ENCODE results near the gene ABITRAM. TPM values are rescaled to one million over a fixed set of nuclear protein-coding genes. Genes with fewer than 3 reads are reported as not detected.
"Not testable (repeated sequence)": the region's sequence is repeated elsewhere in the genome, so short reads cannot be mapped to it uniquely, and the experiment has no call there.

ABITRAM gene
- total RNA-seq, 4 donors from 2014 or later: 5.6 to 14.4 (median 9.4) TPM

- Histone ChIP-seq H3K27me3 (no peaks in the 10 kb centered on the region), H3K4me1 (no peaks in the 10 kb centered on the region), H3K27ac (no peak overlapping the region), H3K9me3 (no peaks in the 10 kb centered on the region), H3K36me3 (peaks cover 0 to 57% (median 22%) of the 10 kb centered on the region in 4 donors), H3K4me3 (no peak overlapping the region)
- 97% methylated on average over 2 of the region's 2 CpGs; no CpG with 5 or more reads in 1 of the 2 donors for WGBS, 2 donors (ENCODE audit: low coverage in 1 of 2)
- intact Hi-C loops (cut with DNase I; ENCODE audit: low total_unique reads): no loop called here
- DNase-seq: no peak
- in situ Hi-C loops (cut with MboI; ENCODE audit: low pct_ligation_motif_present in 1 of 4, low pct_unique_long_range_greater_than_20kb in 1 of 4, low sequenced_read_pairs in 3 of 4): no loop called here
- no peak for TF ChIP-seq CTCF (IDR thresholded peaks at IDR 0.05)
- no peak for TF ChIP-seq POLR2A (IDR thresholded peaks at IDR 0.05)
- no peak for TF ChIP-seq POLR2AphosphoS5 (IDR thresholded peaks at IDR 0.05)
- no peak for TF ChIP-seq EP300 (IDR thresholded peaks at IDR 0.05; ENCODE audit: low read depth)
These were observed 23.3 kb upstream of the ABITRAM start for GRCh38 chr9:108910914-108911313.

- intact Hi-C loops (cut with DNase I; ENCODE audit: low total_unique reads) (no loop called here), in situ Hi-C loops (cut with MboI; ENCODE audit: low pct_ligation_motif_present in 1 of 4, low pct_unique_long_range_greater_than_20kb in 1 of 4, low sequenced_read_pairs in 3 of 4) (no loop called here)
- Histone ChIP-seq H3K36me3 (peaks cover 0 to 52% (median 21%) of the 10 kb centered on the region in 4 donors), H3K4me3 (no peak overlapping the region), H3K9me3 (no peaks in the 10 kb centered on the region), H3K27ac (no peak overlapping the region), H3K27me3 (no peaks in the 10 kb centered on the region), H3K4me1 (no peaks in the 10 kb centered on the region)
- TF ChIP-seq EP300 (IDR thresholded peaks at IDR 0.05; ENCODE audit: low read depth) (no peak), POLR2A (IDR thresholded peaks at IDR 0.05) (no peak), CTCF (IDR thresholded peaks at IDR 0.05) (no peak), POLR2AphosphoS5 (IDR thresholded peaks at IDR 0.05) (no peak)
- DNase-seq: no peak
- WGBS, 2 donors (ENCODE audit: low coverage in 1 of 2): 30% methylated on average over 1 of the region's 1 CpG; no CpG with 5 or more reads in 1 of the 2 donors
These were observed 22.4 kb upstream of the ABITRAM start for GRCh38 chr9:108911820-108912219.

GRCh38 chr9:108913391-108913790, 20.8 kb upstream of the ABITRAM start:
- in situ Hi-C loops (cut with MboI; ENCODE audit: low pct_ligation_motif_present in 1 of 4, low pct_unique_long_range_greater_than_20kb in 1 of 4, low sequenced_read_pairs in 3 of 4): no loop called here
- Histone ChIP-seq H3K27ac (no peak overlapping the region), H3K4me3 (no peak overlapping the region), H3K4me1 (no peaks in the 10 kb centered on the region), H3K36me3 (peaks cover 0 to 53% (median 16%) of the 10 kb centered on the region in 4 donors), H3K9me3 (no peaks in the 10 kb centered on the region), H3K27me3 (no peaks in the 10 kb centered on the region)
- 93 to 100% methylated on average over 2 to 5 of the region's 5 CpGs for WGBS, 2 donors (ENCODE audit: low coverage in 1 of 2)
- TF ChIP-seq EP300 (IDR thresholded peaks at IDR 0.05; ENCODE audit: low read depth) (no peak), POLR2A (IDR thresholded peaks at IDR 0.05) (no peak), POLR2AphosphoS5 (IDR thresholded peaks at IDR 0.05) (no peak), CTCF (IDR thresholded peaks at IDR 0.05) (no peak)
- intact Hi-C loops (cut with DNase I; ENCODE audit: low total_unique reads): no loop called here
- no peak for DNase-seq

GRCh38 chr9:108919517-108919916, 14.7 kb upstream of the ABITRAM start:
- Histone ChIP-seq H3K27ac (peak overlapping the region in 1 of 4 donors; percentile 22), H3K27me3 (no peaks in the 10 kb centered on the region), H3K4me1 (peaks cover 0 to 13% (median 0%) of the 10 kb centered on the region in 4 donors), H3K36me3 (peaks cover 0 to 40% (median 13%) of the 10 kb centered on the region in 4 donors), H3K4me3 (no peak overlapping the region), H3K9me3 (no peaks in the 10 kb centered on the region)
- in situ Hi-C loops (cut with MboI; ENCODE audit: low pct_ligation_motif_present in 1 of 4, low pct_unique_long_range_greater_than_20kb in 1 of 4, low sequenced_read_pairs in 3 of 4) (no loop called here), intact Hi-C loops (cut with DNase I; ENCODE audit: low total_unique reads) (no loop called here)
- DNase-seq: no peak
- 64 to 80% methylated on average over 5 to 6 of the region's 6 CpGs for WGBS, 2 donors (ENCODE audit: low coverage in 1 of 2)
- TF ChIP-seq POLR2AphosphoS5 (IDR thresholded peaks at IDR 0.05) (no peak), EP300 (IDR thresholded peaks at IDR 0.05; ENCODE audit: low read depth) (no peak), POLR2A (IDR thresholded peaks at IDR 0.05) (no peak), CTCF (IDR thresholded peaks at IDR 0.05) (no peak)

- H3K27me3 ChIP-seq; DNase-seq; H3K27ac ChIP-seq; H3K9me3 ChIP-seq; H3K4me3 ChIP-seq; in situ Hi-C loops (cut with MboI; ENCODE audit: low pct_ligation_motif_present in 1 of 4, low pct_unique_long_range_greater_than_20kb in 1 of 4, low sequenced_read_pairs in 3 of 4); intact Hi-C loops (cut with DNase I; ENCODE audit: low total_unique reads): not testable (repeated sequence)
- peaks cover 0 to 41% (median 16%) of the 10 kb centered on the region in 4 donors for H3K36me3 ChIP-seq
- peaks cover 0 to 13% (median 0%) of the 10 kb centered on the region in 4 donors for H3K4me1 ChIP-seq
- 97 to 100% methylated on average over 1 of the region's 1 CpG for WGBS, 2 donors (ENCODE audit: low coverage in 1 of 2)
These were observed 13.8 kb upstream of the ABITRAM start for GRCh38 chr9:108920401-108920800.

Data from transverse colon (tissue), 4 donors.